ENCODE data around the gene LRRTM4. TPM values are rescaled to one million over a fixed set of nuclear protein-coding genes. Genes with fewer than 3 reads are reported as not detected.

The LRRTM4 gene
- total and polyA plus RNA-seq, 10 of the 15 experiments (the other 5 are each of a cell fraction or from before 2014, with no cell fraction given): 0.01 to 1.0 TPM; not detected in 8

GRCh38 chr2:76821731-76822130 lies 700.4 kb downstream of the LRRTM4 start (continued):
- TF ChIP-seq, protein P1, sequence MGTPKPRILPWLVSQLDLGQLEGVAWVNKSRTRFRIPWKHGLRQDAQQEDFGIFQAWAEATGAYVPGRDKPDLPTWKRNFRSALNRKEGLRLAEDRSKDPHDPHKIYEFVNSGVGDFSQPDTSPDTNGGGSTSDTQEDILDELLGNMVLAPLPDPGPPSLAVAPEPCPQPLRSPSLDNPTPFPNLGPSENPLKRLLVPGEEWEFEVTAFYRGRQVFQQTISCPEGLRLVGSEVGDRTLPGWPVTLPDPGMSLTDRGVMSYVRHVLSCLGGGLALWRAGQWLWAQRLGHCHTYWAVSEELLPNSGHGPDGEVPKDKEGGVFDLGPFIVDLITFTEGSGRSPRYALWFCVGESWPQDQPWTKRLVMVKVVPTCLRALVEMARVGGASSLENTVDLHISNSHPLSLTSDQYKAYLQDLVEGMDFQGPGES (IDR thresholded peaks at IDR 0.05): no peak
- no peak for TF ChIP-seq KDM1A (IDR thresholded peaks at IDR 0.05; ENCODE audit: borderline replicate concordance)
- no peak for TF ChIP-seq TCF12 (IDR thresholded peaks at IDR 0.05; ENCODE audit: low read depth, low read length)
- no peak for TF ChIP-seq RBBP5 (conservative IDR thresholded peaks at IDR 0.05)
- no peak for TF ChIP-seq CUX1 (IDR thresholded peaks at IDR 0.05; ENCODE audit: insufficient replicate concordance, low read depth, low read length)
- TF ChIP-seq CBX5 (IDR thresholded peaks at IDR 0.05; ENCODE audit: low read depth): no peak
- TF ChIP-seq USF1 (IDR thresholded peaks at IDR 0.05; ENCODE audit: borderline replicate concordance, extremely low read length, insufficient read depth, low read depth, low read length): no peak

All from GM12878 (cell line).